IMR-90 (cell line): ENCODE results near the gene NAV2. TPM values are rescaled to one million over a fixed set of nuclear protein-coding genes. Genes with fewer than 3 reads are reported as not detected.
A peak's percentile ranks its signal among the peaks of the same experiment; 100 is the strongest.

Source experiments
- ATAC-seq: fragments of 200-7000 bp; cut with Tn5 transposase; 2 replicates; pipeline ENCODE4 v1.9.1; 2020; ENCODE audit warnings: low read depth, mild to moderate bottlenecking, moderate library complexity
- BruUV-seq: library from RNA; stranded (reverse); fragments of 400-500 nt; replicated peaks from 2 replicates; lab custom pipeline; 2021; lab: Mats Ljungman, UMichigan
- CTCF ChIA-PET: fragments of 300-600 bp; formaldehyde crosslinking; extraction: SDS; loops from one replicate; lab custom pipeline; 2021; ENCODE audit warnings: antibody characterized with exemption; lab: Yijun Ruan, JAX
- POLR2A ChIA-PET: fragments of 300-600 bp; sonication (Branson Sonifier 250); formaldehyde crosslinking; loops from one replicate; lab custom pipeline; 2022; ENCODE audit warnings: antibody characterized with exemption; ENCODE audit not compliant: unreplicated experiment; lab: Charles Lee
- DNase-seq: peaks from one replicate; pipeline ENCODE4 v3.0.0; 2013
- H2AFZ ChIP-seq: replicated peaks from 2 replicates; pipeline ENCODE3; 2013; ENCODE audit warnings: low read length, mild to moderate bottlenecking; ENCODE audit not compliant: poor library complexity
- H2AK5ac ChIP-seq: 2 replicates; pipeline ENCODE4 v1.6.1; 2013; ENCODE audit warnings: low read depth, low read length, inconsistent platforms
- H2AK9ac ChIP-seq: replicated peaks from 2 replicates; pipeline ENCODE3; 2013; ENCODE audit warnings: mild to moderate bottlenecking, low read depth, low read length, moderate library complexity; ENCODE audit not compliant: poor library complexity
- H2BK120ac ChIP-seq: 2 replicates; pipeline ENCODE4 v1.6.1; 2013; ENCODE audit warnings: low read depth, low read length, inconsistent platforms
- H2BK15ac ChIP-seq: 3 replicates; pipeline ENCODE4 v1.6.1; 2013; ENCODE audit warnings: low read depth, low read length, inconsistent platforms
- H2BK20ac ChIP-seq: 2 replicates; pipeline ENCODE4 v1.6.1; 2013; ENCODE audit warnings: low read depth, mild to moderate bottlenecking, inconsistent platforms, low read length, moderate library complexity
- H2BK5ac ChIP-seq: 2 replicates; pipeline ENCODE4 v1.6.1; 2013; ENCODE audit warnings: mild to moderate bottlenecking, low read depth, low read length, inconsistent platforms; ENCODE audit not compliant: poor library complexity, severe bottlenecking
- H3K14ac ChIP-seq: replicated peaks from 2 replicates; pipeline ENCODE4 v1.6.1; 2013; ENCODE audit warnings: low read depth, low read length, inconsistent platforms
- H3K18ac ChIP-seq: 2 replicates; pipeline ENCODE4 v1.6.1; 2013; ENCODE audit warnings: low read depth, low read length, control low read depth
- H3K23ac ChIP-seq: 2 replicates; pipeline ENCODE4 v1.6.1; 2013; ENCODE audit warnings: low read depth, low read length, inconsistent platforms
- H3K27ac ChIP-seq: 2 replicates; pipeline ENCODE4 v1.5.1; 2013; ENCODE audit warnings: mild to moderate bottlenecking, control low read depth, low read length; ENCODE audit not compliant: insufficient read depth
- H3K27me3 ChIP-seq: 2 replicates; pipeline ENCODE4 v1.6.1; 2013; ENCODE audit warnings: low read length; ENCODE audit not compliant: control insufficient read depth, insufficient read depth
- H3K36me3 ChIP-seq: 2 replicates; pipeline ENCODE4 v1.6.1; 2013; ENCODE audit warnings: low read length, mixed read lengths; ENCODE audit not compliant: control insufficient read depth, insufficient read depth
- H3K4ac ChIP-seq: 2 replicates; pipeline ENCODE4 v1.6.1; 2013; ENCODE audit warnings: low read depth, low read length, inconsistent platforms
- H3K4me1 ChIP-seq: 2 replicates; pipeline ENCODE4 v1.6.1; 2013; ENCODE audit warnings: low read length, mixed read lengths; ENCODE audit not compliant: control insufficient read depth, insufficient read depth
- H3K4me2 ChIP-seq: 2 replicates; pipeline ENCODE4 v1.6.1; 2013; ENCODE audit warnings: low read depth, mild to moderate bottlenecking, control low read depth, low read length, moderate library complexity
- H3K4me3 ChIP-seq: 2 replicates; pipeline ENCODE4 v1.5.1; 2013; ENCODE audit warnings: low read depth, mild to moderate bottlenecking, control low read depth, low read length, moderate library complexity; ENCODE audit not compliant: insufficient read depth
- H3K56ac ChIP-seq: 2 replicates; pipeline ENCODE4 v1.6.1; 2013; ENCODE audit warnings: low read length, inconsistent platforms; ENCODE audit not compliant: insufficient read depth; ENCODE audit errors: extremely low read depth
- H3K79me1 ChIP-seq, 2 experiments: 2 replicates each; pipeline ENCODE4 v1.6.1; 2013; ENCODE audit warnings: low read length in 2 of 2, inconsistent platforms in 1 of 2, low read depth in 1 of 2
- H3K9ac ChIP-seq: 2 replicates; pipeline ENCODE4 v1.6.1; 2013; ENCODE audit warnings: low read depth, low read length, control low read depth
- H3K9me1 ChIP-seq: 2 replicates; pipeline ENCODE4 v1.6.1; 2013; ENCODE audit warnings: low read length, inconsistent platforms; ENCODE audit not compliant: insufficient read depth
- H3K9me3 ChIP-seq: 2 replicates; pipeline ENCODE4 v1.6.1; 2013; ENCODE audit warnings: low read length; ENCODE audit not compliant: control insufficient read depth, insufficient read depth
- H4K20me1 ChIP-seq: 2 replicates; pipeline ENCODE4 v1.6.1; 2013; ENCODE audit warnings: low read length, inconsistent platforms; ENCODE audit not compliant: insufficient read depth
- H4K5ac ChIP-seq: 2 replicates; pipeline ENCODE4 v1.6.1; 2013; ENCODE audit warnings: mild to moderate bottlenecking, low read depth, low read length, control low read depth
- H4K8ac ChIP-seq, 2 experiments: 2 replicates each; pipeline ENCODE4 v1.6.1; 2013; ENCODE audit warnings: low read depth in 2 of 2, low read length in 2 of 2, control low read depth in 1 of 2, inconsistent platforms in 1 of 2
- H4K91ac ChIP-seq: 2 replicates; pipeline ENCODE4 v1.6.1; 2013; ENCODE audit warnings: low read depth, low read length, inconsistent platforms; ENCODE audit not compliant: insufficient read depth
- BHLHE40 ChIP-seq: fragments of 150-350 bp; IDR thresholded peaks from 2 replicates; pipeline ENCODE4 v1.6.1; 2016; ENCODE audit warnings: mild to moderate bottlenecking, low read depth, low read length
- CEBPB ChIP-seq: IDR thresholded peaks from 2 replicates; pipeline ENCODE4 v1.6.1; 2012; ENCODE audit warnings: low read depth, low read length, improper control_type of control experiment
- CHD1 ChIP-seq: IDR thresholded peaks from 2 replicates; pipeline ENCODE4 v1.6.1; 2012; ENCODE audit warnings: low read depth, low read length, improper control_type of control experiment
- ELK1 ChIP-seq: fragments of 150-350 bp; IDR thresholded peaks from 2 replicates; pipeline ENCODE4 v1.6.1; 2016; ENCODE audit warnings: low read depth, mild to moderate bottlenecking, low read length, moderate library complexity, borderline replicate concordance
- FOS ChIP-seq: fragments of 150-350 bp; IDR thresholded peaks from 2 replicates; pipeline ENCODE4 v1.6.1; 2016; ENCODE audit warnings: low read depth, low read length
- MAFK ChIP-seq: IDR thresholded peaks from 2 replicates; pipeline ENCODE4 v1.6.1; 2012; ENCODE audit warnings: low read depth, low read length, improper control_type of control experiment
- MAZ ChIP-seq: IDR thresholded peaks from 2 replicates; pipeline ENCODE4 v1.6.1; 2012; ENCODE audit warnings: low read depth, mild to moderate bottlenecking, low read length, improper control_type of control experiment, moderate library complexity, borderline replicate concordance
- MXI1 ChIP-seq: IDR thresholded peaks from 2 replicates; pipeline ENCODE4 v1.6.1; 2012; ENCODE audit warnings: low read depth, mild to moderate bottlenecking, low read length, moderate library complexity, borderline replicate concordance
- NFE2L2 ChIP-seq: fragments of 150-350 bp; IDR thresholded peaks from 2 replicates; pipeline ENCODE4 v1.6.1; 2016; ENCODE audit warnings: low read depth, mild to moderate bottlenecking, low read length
- POLR2A ChIP-seq: IDR thresholded peaks from 2 replicates; pipeline ENCODE4 v1.6.1; 2012; ENCODE audit warnings: mild to moderate bottlenecking, low read depth, low read length
- RAD21 ChIP-seq: IDR thresholded peaks from 2 replicates; pipeline ENCODE4 v1.6.1; 2012; ENCODE audit warnings: low read length, improper control_type of control experiment
- RCOR1 ChIP-seq: IDR thresholded peaks from 2 replicates; pipeline ENCODE4 v1.6.1; 2012; ENCODE audit warnings: mild to moderate bottlenecking, low read length, improper control_type of control experiment; ENCODE audit not compliant: insufficient replicate concordance
- RFX5 ChIP-seq: IDR thresholded peaks from 2 replicates; pipeline ENCODE4 v1.8.0; 2012; ENCODE audit warnings: low read depth, mild to moderate bottlenecking, low read length, moderate library complexity
- SMC3 ChIP-seq: fragments of 150-350 bp; IDR thresholded peaks from 2 replicates; pipeline ENCODE4 v1.6.1; 2016; ENCODE audit warnings: low read depth, mild to moderate bottlenecking, antibody characterized with exemption, low read length, moderate library complexity
- USF2 ChIP-seq: fragments of 150-350 bp; IDR thresholded peaks from 2 replicates; pipeline ENCODE4 v1.6.1; 2017; ENCODE audit warnings: mild to moderate bottlenecking, antibody characterized with exemption, low read length, low read depth
- WGBS, 2 experiments: methylation state at CpG; one replicate each; pipeline versions ENCODE4 v1.1.5 to v1.1.7; 2013; ENCODE audit warnings: missing lambda C conversion rate in 2 of 2; ENCODE audit not compliant: insufficient read length in 1 of 2; ENCODE audit errors: extremely low coverage in 2 of 2; 5-methylcytosine and 5-hydroxymethylcytosine counted together
- dilution Hi-C: fragments of 300-500 bp; cut with HindIII; formaldehyde crosslinking; loops from one replicate; pipeline ENCODE4 v1.14.3; 2018; ENCODE audit warnings: low sequenced_read_pairs; ENCODE audit not compliant: unreplicated experiment
- in situ Hi-C: fragments of 300-500 bp; cut with MboI; formaldehyde crosslinking; loops from 3 replicates; pipeline ENCODE4 v1.14.3; 2019; ENCODE audit warnings: low sequenced_read_pairs, inconsistent platforms, mixed read lengths
- intact Hi-C: fragments of 100-400 bp; cut with micrococcal nuclease; formaldehyde crosslinking; loops from 2 replicates; pipeline ENCODE4 v1.10.0; 2022
- polyA plus RNA-seq, 3 experiments: library from polyadenylated mRNA; depleted of rRNA; stranded (reverse); fragments of >200 nt; gene quantifications; 2 replicates each; pipeline ENCODE4 v1.2.3, GENCODE V29; 2012; ENCODE audit warnings: low replicate concordance in 1 of 3
- total RNA-seq: library from RNA; depleted of rRNA; stranded (reverse); fragments of >200 nt; gene quantifications from 2 replicates; pipeline ENCODE4 v1.2.3, GENCODE V29; 2012

The NAV2 gene
- total and polyA plus RNA-seq, 2 of the 4 experiments (the other 2 are of a cell fraction), result 4.5 to 12.6 TPM

- Histone ChIP-seq H3K36me3 (no peaks in the 10 kb centered on the region), H2BK120ac (0 out of 2 replicates have a peak overlapping the region, but pooled peaks have one; percentile 26), H3K4ac (no peak overlapping the region), H3K56ac (no peak overlapping the region), H4K5ac (no peak overlapping the region), H2BK20ac (0 out of 2 replicates have a peak overlapping the region, but pooled peaks have one; percentile 9), H4K8ac (no peak overlapping the region), H3K9ac (no peak overlapping the region), H3K4me1 (peaks cover 20% of the 10 kb centered on the region), H3K9me3 (no peaks in the 10 kb centered on the region), H2AK9ac (no peak overlapping the region), H3K9me1 (peaks cover 11% of the 10 kb centered on the region), H3K27ac (no peak overlapping the region), H4K91ac (no peak overlapping the region), H3K79me1 (no peaks in the 10 kb centered on the region; a peak in 1 of 4 replicates), H2AFZ (no peak overlapping the region), H2BK15ac (0 out of 3 replicates have a peak overlapping the region, but pooled peaks have one; percentile 43), H3K23ac (0 out of 2 replicates have a peak overlapping the region, but pooled peaks have one; percentile 16), H3K14ac (no peak overlapping the region), H3K4me3 (no peak overlapping the region), H3K27me3 (no peaks in the 10 kb centered on the region), H2BK5ac (no peak overlapping the region), H4K20me1 (no peaks in the 10 kb centered on the region), H2AK5ac (peak overlapping the region; percentile 55; the same call in 1 of the 2 replicates), H3K18ac (no peak overlapping the region), H3K4me2 (no peak overlapping the region)
- DNase-seq, result no peak
- in situ Hi-C loops (no loop called here), intact Hi-C loops (no loop called here), dilution Hi-C loops (no loop called here)
- POLR2A ChIA-PET, result no interaction called here
- CTCF ChIA-PET, result interaction anchor here (0.6 kb wide), 1 partner anchor 60 kb away, joined by 6 read pairs; no protein-coding TSS in a partner anchor
- no CpG with 5 or more reads among the region's 5 CpGs for WGBS, 2 experiments
- no TSS peak for BruUV-seq
- TF ChIP-seq ELK1, result no peak
- no peak for TF ChIP-seq USF2
- TF ChIP-seq SMC3, result no peak
- no peak for TF ChIP-seq CEBPB
- no peak for TF ChIP-seq FOS
- TF ChIP-seq RCOR1, result no peak
- no peak for TF ChIP-seq RFX5
- TF ChIP-seq MXI1, result no peak
- no peak for TF ChIP-seq MAZ
- TF ChIP-seq POLR2A, result no peak
- TF ChIP-seq CHD1, result no peak
- TF ChIP-seq RAD21, result no peak
- no peak for TF ChIP-seq NFE2L2
- no peak for TF ChIP-seq BHLHE40
- TF ChIP-seq MAFK, result no peak
- no peak for ATAC-seq
These were observed 37.2 kb upstream of the NAV2 start for GRCh38 chr11:19675397-19675796.
